GM23248 (cell line): ENCODE results near the gene MESD. TPM values are rescaled to one million over a fixed set of nuclear protein-coding genes. Genes with fewer than 3 reads are reported as not detected.

Experiments
- DNase-seq: peaks from one replicate; pipeline ENCODE4 v3.0.0-alpha.2; 2015
- H2AFZ ChIP-seq: fragments of 200-600 bp; sonication (generic); 2 replicates; pipeline ENCODE4 v1.6.1; 2016; ENCODE audit warnings: antibody characterized with exemption
- H3F3A ChIP-seq: fragments of 200-600 bp; sonication (generic); 2 replicates; pipeline ENCODE4 v1.6.1; 2016; ENCODE audit warnings: mild to moderate bottlenecking, antibody characterized with exemption, mixed run types; ENCODE audit not compliant: insufficient read depth
- H3K27ac ChIP-seq: fragments of 200-600 bp; sonication (generic); 2 replicates; pipeline ENCODE4 v1.5.1; 2016; ENCODE audit warnings: mild to moderate bottlenecking
- H3K27me3 ChIP-seq: fragments of 200-600 bp; sonication (generic); replicated peaks from 2 replicates; pipeline ENCODE4 v1.6.1; 2016; ENCODE audit warnings: mild to moderate bottlenecking; ENCODE audit not compliant: insufficient read depth
- H3K36me3 ChIP-seq: fragments of 200-600 bp; sonication (generic); 2 replicates; pipeline ENCODE4 v1.6.1; 2016; ENCODE audit warnings: low read depth, mild to moderate bottlenecking
- H3K4me1 ChIP-seq: fragments of 200-600 bp; sonication (generic); 2 replicates; pipeline ENCODE4 v1.6.1; 2016; ENCODE audit warnings: mild to moderate bottlenecking; ENCODE audit not compliant: insufficient read depth
- H3K4me2 ChIP-seq: fragments of 200-600 bp; sonication (generic); one replicate; pipeline ENCODE4 v1.6.1; 2016; ENCODE audit warnings: mild to moderate bottlenecking; ENCODE audit not compliant: unreplicated experiment
- H3K4me3 ChIP-seq: fragments of 200-600 bp; sonication (generic); 2 replicates; pipeline ENCODE4 v1.5.1; 2016; ENCODE audit warnings: mild to moderate bottlenecking
- H3K79me2 ChIP-seq: fragments of 200-600 bp; sonication (generic); 2 replicates; pipeline ENCODE4 v1.6.1; 2016; ENCODE audit warnings: mild to moderate bottlenecking; ENCODE audit not compliant: insufficient read depth
- H3K9ac ChIP-seq: fragments of 200-600 bp; sonication (generic); 2 replicates; pipeline ENCODE4 v1.6.1; 2016; ENCODE audit warnings: mild to moderate bottlenecking
- H3K9me2 ChIP-seq: fragments of 200-600 bp; sonication (generic); 2 replicates; pipeline ENCODE4 v1.6.1; 2016; ENCODE audit warnings: mixed run types, mild to moderate bottlenecking, moderate library complexity; ENCODE audit not compliant: insufficient read depth
- H3K9me3 ChIP-seq: fragments of 200-600 bp; sonication (generic); one replicate; pipeline ENCODE4 v1.6.1; 2017; ENCODE audit warnings: low read depth
- H4K20me1 ChIP-seq: fragments of 200-600 bp; sonication (generic); 2 replicates; pipeline ENCODE4 v1.6.0; 2016; ENCODE audit not compliant: insufficient read depth
- EZH2 ChIP-seq: fragments of 200-600 bp; sonication (generic); IDR thresholded peaks from 2 replicates; pipeline ENCODE4 v1.6.1; 2018; ENCODE audit warnings: antibody characterized with exemption, mild to moderate bottlenecking; ENCODE audit not compliant: insufficient read depth, poor library complexity, severe bottlenecking
- EZH2phosphoT487 ChIP-seq: fragments of 200-600 bp; sonication (generic); IDR thresholded peaks from 2 replicates; pipeline ENCODE4 v1.6.1; 2018; ENCODE audit warnings: antibody characterized with exemption, moderate library complexity, mild to moderate bottlenecking, low read depth; ENCODE audit not compliant: insufficient read depth
- WGBS, 2 experiments: methylation state at CpG; one replicate each; pipeline ENCODE4 v1.1.6; 2015 to 2017; ENCODE audit warnings: low lambda C conversion rate in 2 of 2, low coverage in 1 of 2; ENCODE audit errors: missing lambda C conversion rate in 2 of 2; 5-methylcytosine and 5-hydroxymethylcytosine counted together
- in situ Hi-C: fragments of 300-500 bp; cut with MboI; formaldehyde crosslinking; loops from 2 replicates; pipeline ENCODE4 v1.15.0; 2020
- polyA plus RNA-seq: library from polyadenylated mRNA; unstranded; fragments of >200 nt; fragmentation: Nextera tagmentation; extraction: Ambion mirVana; gene quantifications from 2 replicates; pipeline ENCODE4 v1.2.1, GENCODE V29; 2016
- total RNA-seq: library from RNA; depleted of rRNA; stranded (reverse); fragments of >200 nt; shearing (Covaris generic); gene quantifications from 2 replicates; pipeline ENCODE4 v1.2.3, GENCODE V29; 2014

The MESD gene
- total and polyA plus RNA-seq, 2 experiments from 2014 or later = 23.0 to 35.5 TPM

DNA sequence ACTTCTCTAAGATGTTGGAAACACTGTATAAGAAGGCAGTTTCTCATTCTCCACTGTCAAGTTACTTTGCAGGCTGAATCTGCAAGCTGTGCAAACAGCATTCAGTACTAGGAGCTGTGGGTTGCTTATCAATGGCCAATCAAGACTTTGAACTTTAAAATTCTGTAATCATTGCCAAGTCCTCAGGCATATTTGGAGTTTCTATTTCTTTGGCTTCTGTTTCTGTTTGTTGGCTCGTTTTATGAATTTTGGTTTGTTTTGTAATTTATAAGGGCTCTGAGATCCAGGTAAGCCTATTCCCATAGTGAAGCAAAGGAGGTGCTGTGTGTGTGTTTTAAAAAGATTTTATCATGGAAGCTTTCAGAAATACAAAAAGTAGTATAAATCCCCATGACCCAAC, 43.2 kb upstream of the MESD start:
- Histone ChIP-seq H3K4me2 (no peak overlapping the region), H3K27me3 (no peaks in the 10 kb centered on the region), H3K9me2 (no peaks in the 10 kb centered on the region), H3K4me3 (no peak overlapping the region), H3K9ac (no peak overlapping the region), H4K20me1 (no peaks in the 10 kb centered on the region), H3K9me3 (no peaks in the 10 kb centered on the region), H3K27ac (no peak overlapping the region), H3K4me1 (peaks cover 7% of the 10 kb centered on the region; the same call in 1 of the 2 replicates), H3K36me3 (no peaks in the 10 kb centered on the region), H2AFZ (no peak overlapping the region), H3K79me2 (no peaks in the 10 kb centered on the region), H3F3A (no peaks in the 10 kb centered on the region)
- no peak for DNase-seq
- 6 to 10% methylated on average over 1 of the region's 1 CpG for WGBS, 2 experiments
- in situ Hi-C loops = no loop called here
- no peak for TF ChIP-seq EZH2
- no peak for TF ChIP-seq EZH2phosphoT487

DNA sequence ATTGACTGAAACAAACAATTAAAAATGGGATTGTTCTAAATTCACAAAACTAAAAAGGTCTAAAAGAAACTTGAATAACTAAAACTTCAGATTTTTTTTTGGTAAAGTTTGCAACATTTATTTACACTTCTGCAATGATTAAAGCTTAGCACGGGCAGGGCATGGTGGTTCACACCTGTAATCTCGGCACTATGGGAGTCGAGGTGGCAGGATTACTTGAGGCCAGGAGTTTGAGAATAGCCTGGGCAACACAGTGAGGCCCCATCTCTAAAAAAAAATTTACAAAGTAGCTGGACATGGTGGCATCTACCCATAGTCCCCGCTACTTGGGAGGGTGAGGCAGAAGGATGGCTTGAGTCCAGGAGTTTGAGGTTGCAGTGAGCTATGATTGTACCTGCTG, 42.7 kb upstream of the MESD start:
- Histone ChIP-seq H3K9me2 (no peaks in the 10 kb centered on the region), H3K27me3 (no peaks in the 10 kb centered on the region), H3K4me2 (no peak overlapping the region), H3K27ac (no peak overlapping the region), H3K79me2 (no peaks in the 10 kb centered on the region), H3K36me3 (no peaks in the 10 kb centered on the region), H3K9ac (no peak overlapping the region), H2AFZ (no peak overlapping the region), H4K20me1 (no peaks in the 10 kb centered on the region), H3K4me3 (no peak overlapping the region), H3K9me3 (no peaks in the 10 kb centered on the region), H3K4me1 (peaks cover 7% of the 10 kb centered on the region; the same call in 1 of the 2 replicates), H3F3A (no peaks in the 10 kb centered on the region)
- WGBS, 2 experiments = 76 to 81% methylated on average over 4 of the region's 4 CpGs
- TF ChIP-seq EZH2phosphoT487 (no peak), EZH2 (no peak)
- in situ Hi-C loops = no loop called here
- DNase-seq = no peak

DNA sequence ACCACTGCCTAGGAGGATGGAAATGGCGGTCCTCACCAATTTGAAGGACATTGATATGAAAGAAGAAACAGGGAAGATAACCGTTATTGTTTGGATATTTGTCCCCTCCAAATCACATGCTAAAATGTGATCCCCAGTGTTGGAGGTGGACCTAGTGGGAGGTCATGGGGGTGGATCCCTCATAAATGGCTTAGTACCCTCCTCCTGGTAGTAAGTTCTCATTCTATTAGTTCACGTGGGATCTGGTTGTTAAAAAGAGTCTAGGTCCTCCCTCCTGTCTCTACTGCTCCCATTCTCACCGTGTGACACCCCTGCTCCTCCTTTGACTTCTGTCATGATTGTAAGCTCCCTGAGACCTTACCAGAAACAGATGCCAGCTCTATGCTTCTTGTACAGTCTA, 41.6 kb upstream of the MESD start:
- in situ Hi-C loops = no loop called here

GRCh38 chr15:81030301-81030750, 40.7 kb upstream of the MESD start:
- TF ChIP-seq EZH2 = no peak
- no peak for TF ChIP-seq EZH2phosphoT487
- Histone ChIP-seq H3K9ac (no peak overlapping the region), H2AFZ (no peak overlapping the region), H3K4me3 (no peak overlapping the region), H3K36me3 (no peaks in the 10 kb centered on the region), H3K9me2 (no peaks in the 10 kb centered on the region), H4K20me1 (no peaks in the 10 kb centered on the region), H3K27me3 (no peaks in the 10 kb centered on the region), H3K79me2 (no peaks in the 10 kb centered on the region), H3K9me3 (no peaks in the 10 kb centered on the region), H3F3A (no peaks in the 10 kb centered on the region), H3K27ac (no peak overlapping the region), H3K4me2 (no peak overlapping the region), H3K4me1 (peaks cover 7% of the 10 kb centered on the region; the same call in 1 of the 2 replicates)
- no peak for DNase-seq
- 64 to 69% methylated on average over 3 of the region's 3 CpGs for WGBS, 2 experiments
- in situ Hi-C loops = no loop called here

More for the DNA sequence above, 41.6 kb upstream of the MESD start:
- Histone ChIP-seq H3K27me3 (no peaks in the 10 kb centered on the region), H3K4me3 (no peak overlapping the region), H2AFZ (no peak overlapping the region), H3K9me2 (no peaks in the 10 kb centered on the region), H3K9me3 (no peaks in the 10 kb centered on the region), H3K79me2 (no peaks in the 10 kb centered on the region), H3F3A (no peaks in the 10 kb centered on the region), H3K36me3 (no peaks in the 10 kb centered on the region), H3K27ac (no peak overlapping the region), H3K4me2 (no peak overlapping the region), H3K9ac (no peak overlapping the region), H3K4me1 (peaks cover 7% of the 10 kb centered on the region; the same call in 1 of the 2 replicates), H4K20me1 (no peaks in the 10 kb centered on the region)
- TF ChIP-seq EZH2 (no peak), EZH2phosphoT487 (no peak)
- 57 to 62% methylated on average over 4 of the region's 4 CpGs for WGBS, 2 experiments
- DNase-seq = no peak
